HepG2 (cell line): ENCODE measurements around the gene NELFCD. TPM values are rescaled to one million over a fixed set of nuclear protein-coding genes. Genes with fewer than 3 reads are reported as not detected.

Source experiments
- FOXO1 ChIP-seq: sonication (generic); formaldehyde crosslinking; IDR thresholded peaks from 2 replicates; pipeline ENCODE4 v1.4.0; 2020; ENCODE audit warnings: missing genetic modification reagents
- GTF3A ChIP-seq: sonication (generic); formaldehyde crosslinking; conservative IDR thresholded peaks from 2 replicates; pipeline ENCODE4 v1.4.0; 2020; ENCODE audit warnings: mild to moderate bottlenecking, missing genetic modification reagents
- MEF2D ChIP-seq: sonication (generic); formaldehyde crosslinking; IDR thresholded peaks from 2 replicates; pipeline ENCODE4 v1.5.1; 2020; ENCODE audit warnings: mild to moderate bottlenecking, missing genetic modification reagents
- RBM39 ChIP-seq: fragments of 200-400 bp; formaldehyde crosslinking; IDR thresholded peaks from one replicate; pipeline ENCODE4 v1.6.1; 2018; ENCODE audit warnings: antibody characterized with exemption, mild to moderate bottlenecking, low read depth, low read length; ENCODE audit not compliant: poor library complexity, severe bottlenecking
- RFX1 ChIP-seq: fragments of 450-650 bp; IDR thresholded peaks from 2 replicates; pipeline ENCODE4 v1.6.1; 2017
- ZBTB7A ChIP-seq: sonication (generic); formaldehyde crosslinking; IDR thresholded peaks from 2 replicates; pipeline ENCODE4 v1.8.0; 2022; ENCODE audit warnings: mild to moderate bottlenecking, missing genetic modification reagents
- ZNF317 ChIP-seq: sonication (generic); formaldehyde crosslinking; IDR thresholded peaks from 2 replicates; pipeline ENCODE4 v1.5.0; 2020; ENCODE audit warnings: mild to moderate bottlenecking, missing genetic modification reagents
- ZNF34 ChIP-seq: sonication (generic); formaldehyde crosslinking; IDR thresholded peaks from 2 replicates; pipeline ENCODE4 v1.4.0; 2020; ENCODE audit warnings: mild to moderate bottlenecking, missing genetic modification reagents, borderline replicate concordance
- ZNF430 ChIP-seq: sonication (generic); formaldehyde crosslinking; IDR thresholded peaks from 2 replicates; pipeline ENCODE4 v1.9.0; 2021; ENCODE audit warnings: mild to moderate bottlenecking, missing genetic modification reagents
- ZNF546 ChIP-seq: sonication (generic); formaldehyde crosslinking; conservative IDR thresholded peaks from 2 replicates; pipeline ENCODE4 v1.8.1; 2023; ENCODE audit warnings: mild to moderate bottlenecking, missing genetic modification reagents
- ZSCAN12 ChIP-seq: sonication (generic); formaldehyde crosslinking; IDR thresholded peaks from 2 replicates; pipeline ENCODE4 v1.9.0; 2021; ENCODE audit warnings: mild to moderate bottlenecking, missing genetic modification reagents
- polyA plus RNA-seq, 8 experiments: library from polyadenylated mRNA; depleted of rRNA in 3 of 8; stranded (reverse) in 7 of 8; unstranded in 1 of 8; fragments of >200 nt; fragmentation: Illumina TruSeq in 4 of 8; extraction: Trizol in 4 of 8; gene quantifications; 2 replicates each; pipeline versions ENCODE4 v1.2.1 to v1.2.3, GENCODE V29; 2011 to 2016; ENCODE audit warnings: low read depth in 4 of 8, missing spikeins in 1 of 8, mixed read lengths in 1 of 8; ENCODE audit not compliant: insufficient read depth in 1 of 8
- total RNA-seq, 5 experiments: library from RNA; depleted of rRNA; stranded (reverse); fragments of >200 nt; fragmentation: Illumina TruSeq; extraction: Trizol; gene quantifications; 2 replicates each; pipeline ENCODE4 v1.2.3, GENCODE V29; 2016; ENCODE audit warnings: low read depth in 1 of 5
- TF ChIP-seq, protein P1 (sequence below): sonication (generic); formaldehyde crosslinking; IDR thresholded peaks from 2 replicates; pipeline ENCODE4 v1.8.0; 2022; ENCODE audit warnings: mild to moderate bottlenecking, missing genetic modification reagents; ENCODE audit not compliant: insufficient replicate concordance
- TF ChIP-seq, protein P2 (sequence below): sonication (generic); formaldehyde crosslinking; IDR thresholded peaks from 2 replicates; pipeline ENCODE4 v1.4.0; 2020; ENCODE audit warnings: missing genetic modification reagents
- TF ChIP-seq, protein P3 (sequence below): IDR thresholded peaks from 2 replicates; pipeline ENCODE4 v1.6.1; 2016; ENCODE audit warnings: low read depth
- TF ChIP-seq, protein P4 (sequence below): sonication (generic); formaldehyde crosslinking; conservative IDR thresholded peaks from 2 replicates; pipeline ENCODE4 v1.4.0; 2020; ENCODE audit warnings: mild to moderate bottlenecking, missing genetic modification reagents, moderate library complexity
- TF ChIP-seq, protein P5 (sequence below): sonication (generic); formaldehyde crosslinking; IDR thresholded peaks from 2 replicates; pipeline ENCODE4 v1.4.0; 2020; ENCODE audit warnings: mild to moderate bottlenecking, low read depth, missing genetic modification reagents

Gene NELFCD
- total and polyA plus RNA-seq, 2 of the 13 experiments (the other 11 are each of a cell fraction or from before 2014, with no cell fraction given): 159 to 203 TPM

DNA sequence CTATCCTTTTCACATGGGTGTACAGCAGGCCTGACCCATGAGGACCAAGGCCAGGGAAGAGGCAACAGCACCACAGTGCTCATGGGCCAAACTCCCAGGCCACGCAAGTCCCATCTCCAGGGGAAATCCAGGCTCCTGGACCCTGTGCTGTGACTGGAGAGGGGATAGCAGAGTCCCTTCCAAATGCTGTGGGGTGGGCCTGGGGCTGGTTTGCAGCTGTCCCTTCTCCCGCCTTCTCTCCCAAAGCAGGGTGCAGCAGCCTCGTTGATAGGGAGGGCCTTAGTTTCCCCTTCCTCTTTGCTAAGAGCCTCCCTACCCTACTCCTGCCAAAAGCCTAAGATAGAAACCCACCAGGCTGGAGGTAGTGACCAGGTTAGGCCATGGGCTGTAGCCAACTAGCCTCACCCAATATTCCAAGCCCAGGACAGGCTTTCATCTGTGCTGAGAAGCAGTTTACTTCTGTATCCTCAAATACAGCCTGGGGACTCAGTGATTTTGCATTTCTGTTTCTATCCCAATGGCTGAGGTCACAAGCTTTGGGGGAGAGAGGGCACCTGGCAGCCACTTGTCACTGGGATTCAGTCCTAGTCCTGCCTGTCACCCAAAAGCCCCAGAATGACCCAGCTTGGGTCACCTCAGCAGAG, 24.6 kb downstream of the NELFCD start (continued):
- TF ChIP-seq, protein P1, sequence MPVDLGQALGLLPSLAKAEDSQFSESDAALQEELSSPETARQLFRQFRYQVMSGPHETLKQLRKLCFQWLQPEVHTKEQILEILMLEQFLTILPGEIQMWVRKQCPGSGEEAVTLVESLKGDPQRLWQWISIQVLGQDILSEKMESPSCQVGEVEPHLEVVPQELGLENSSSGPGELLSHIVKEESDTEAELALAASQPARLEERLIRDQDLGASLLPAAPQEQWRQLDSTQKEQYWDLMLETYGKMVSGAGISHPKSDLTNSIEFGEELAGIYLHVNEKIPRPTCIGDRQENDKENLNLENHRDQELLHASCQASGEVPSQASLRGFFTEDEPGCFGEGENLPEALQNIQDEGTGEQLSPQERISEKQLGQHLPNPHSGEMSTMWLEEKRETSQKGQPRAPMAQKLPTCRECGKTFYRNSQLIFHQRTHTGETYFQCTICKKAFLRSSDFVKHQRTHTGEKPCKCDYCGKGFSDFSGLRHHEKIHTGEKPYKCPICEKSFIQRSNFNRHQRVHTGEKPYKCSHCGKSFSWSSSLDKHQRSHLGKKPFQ (CRISPR knock-in tag): no peak
- TF ChIP-seq ZNF546 (CRISPR knock-in tag) (0 out of 2 replicates have a peak, but pooled peaks have one; percentile 15), ZNF430 (CRISPR knock-in tag) (no peak), ZSCAN12 (CRISPR knock-in tag) (no peak), ZNF34 (CRISPR knock-in tag) (no peak), FOXO1 (no peak), MEF2D (CRISPR knock-in tag) (0 out of 2 replicates have a peak, but pooled peaks have one; percentile 3), RBM39 (no peak), ZNF317 (CRISPR knock-in tag) (no peak), ZBTB7A (CRISPR knock-in tag) (peak; percentile 51; the same call in 1 of the 2 replicates), GTF3A (CRISPR knock-in tag) (no peak), RFX1 (no peak)
- TF ChIP-seq, protein P2, sequence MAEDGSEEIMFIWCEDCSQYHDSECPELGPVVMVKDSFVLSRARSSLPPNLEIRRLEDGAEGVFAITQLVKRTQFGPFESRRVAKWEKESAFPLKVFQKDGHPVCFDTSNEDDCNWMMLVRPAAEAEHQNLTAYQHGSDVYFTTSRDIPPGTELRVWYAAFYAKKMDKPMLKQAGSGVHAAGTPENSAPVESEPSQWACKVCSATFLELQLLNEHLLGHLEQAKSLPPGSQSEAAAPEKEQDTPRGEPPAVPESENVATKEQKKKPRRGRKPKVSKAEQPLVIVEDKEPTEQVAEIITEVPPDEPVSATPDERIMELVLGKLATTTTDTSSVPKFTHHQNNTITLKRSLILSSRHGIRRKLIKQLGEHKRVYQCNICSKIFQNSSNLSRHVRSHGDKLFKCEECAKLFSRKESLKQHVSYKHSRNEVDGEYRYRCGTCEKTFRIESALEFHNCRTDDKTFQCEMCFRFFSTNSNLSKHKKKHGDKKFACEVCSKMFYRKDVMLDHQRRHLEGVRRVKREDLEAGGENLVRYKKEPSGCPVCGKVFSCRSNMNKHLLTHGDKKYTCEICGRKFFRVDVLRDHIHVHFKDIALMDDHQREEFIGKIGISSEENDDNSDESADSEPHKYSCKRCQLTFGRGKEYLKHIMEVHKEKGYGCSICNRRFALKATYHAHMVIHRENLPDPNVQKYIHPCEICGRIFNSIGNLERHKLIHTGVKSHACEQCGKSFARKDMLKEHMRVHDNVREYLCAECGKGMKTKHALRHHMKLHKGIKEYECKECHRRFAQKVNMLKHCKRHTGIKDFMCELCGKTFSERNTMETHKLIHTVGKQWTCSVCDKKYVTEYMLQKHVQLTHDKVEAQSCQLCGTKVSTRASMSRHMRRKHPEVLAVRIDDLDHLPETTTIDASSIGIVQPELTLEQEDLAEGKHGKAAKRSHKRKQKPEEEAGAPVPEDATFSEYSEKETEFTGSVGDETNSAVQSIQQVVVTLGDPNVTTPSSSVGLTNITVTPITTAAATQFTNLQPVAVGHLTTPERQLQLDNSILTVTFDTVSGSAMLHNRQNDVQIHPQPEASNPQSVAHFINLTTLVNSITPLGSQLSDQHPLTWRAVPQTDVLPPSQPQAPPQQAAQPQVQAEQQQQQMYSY (CRISPR knock-in tag): 0 out of 2 replicates have a peak, but pooled peaks have one; percentile 37
- TF ChIP-seq, protein P3, sequence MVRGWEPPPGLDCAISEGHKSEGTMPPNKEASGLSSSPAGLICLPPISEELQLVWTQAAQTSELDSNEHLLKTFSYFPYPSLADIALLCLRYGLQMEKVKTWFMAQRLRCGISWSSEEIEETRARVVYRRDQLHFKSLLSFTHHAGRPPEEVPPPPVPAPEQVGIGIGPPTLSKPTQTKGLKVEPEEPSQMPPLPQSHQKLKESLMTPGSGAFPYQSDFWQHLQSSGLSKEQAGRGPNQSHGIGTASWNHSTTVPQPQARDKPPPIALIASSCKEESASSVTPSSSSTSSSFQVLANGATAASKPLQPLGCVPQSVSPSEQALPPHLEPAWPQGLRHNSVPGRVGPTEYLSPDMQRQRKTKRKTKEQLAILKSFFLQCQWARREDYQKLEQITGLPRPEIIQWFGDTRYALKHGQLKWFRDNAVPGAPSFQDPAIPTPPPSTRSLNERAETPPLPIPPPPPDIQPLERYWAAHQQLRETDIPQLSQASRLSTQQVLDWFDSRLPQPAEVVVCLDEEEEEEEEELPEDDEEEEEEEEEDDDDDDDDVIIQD (CRISPR knock-in tag): no peak
- TF ChIP-seq, protein P4, sequence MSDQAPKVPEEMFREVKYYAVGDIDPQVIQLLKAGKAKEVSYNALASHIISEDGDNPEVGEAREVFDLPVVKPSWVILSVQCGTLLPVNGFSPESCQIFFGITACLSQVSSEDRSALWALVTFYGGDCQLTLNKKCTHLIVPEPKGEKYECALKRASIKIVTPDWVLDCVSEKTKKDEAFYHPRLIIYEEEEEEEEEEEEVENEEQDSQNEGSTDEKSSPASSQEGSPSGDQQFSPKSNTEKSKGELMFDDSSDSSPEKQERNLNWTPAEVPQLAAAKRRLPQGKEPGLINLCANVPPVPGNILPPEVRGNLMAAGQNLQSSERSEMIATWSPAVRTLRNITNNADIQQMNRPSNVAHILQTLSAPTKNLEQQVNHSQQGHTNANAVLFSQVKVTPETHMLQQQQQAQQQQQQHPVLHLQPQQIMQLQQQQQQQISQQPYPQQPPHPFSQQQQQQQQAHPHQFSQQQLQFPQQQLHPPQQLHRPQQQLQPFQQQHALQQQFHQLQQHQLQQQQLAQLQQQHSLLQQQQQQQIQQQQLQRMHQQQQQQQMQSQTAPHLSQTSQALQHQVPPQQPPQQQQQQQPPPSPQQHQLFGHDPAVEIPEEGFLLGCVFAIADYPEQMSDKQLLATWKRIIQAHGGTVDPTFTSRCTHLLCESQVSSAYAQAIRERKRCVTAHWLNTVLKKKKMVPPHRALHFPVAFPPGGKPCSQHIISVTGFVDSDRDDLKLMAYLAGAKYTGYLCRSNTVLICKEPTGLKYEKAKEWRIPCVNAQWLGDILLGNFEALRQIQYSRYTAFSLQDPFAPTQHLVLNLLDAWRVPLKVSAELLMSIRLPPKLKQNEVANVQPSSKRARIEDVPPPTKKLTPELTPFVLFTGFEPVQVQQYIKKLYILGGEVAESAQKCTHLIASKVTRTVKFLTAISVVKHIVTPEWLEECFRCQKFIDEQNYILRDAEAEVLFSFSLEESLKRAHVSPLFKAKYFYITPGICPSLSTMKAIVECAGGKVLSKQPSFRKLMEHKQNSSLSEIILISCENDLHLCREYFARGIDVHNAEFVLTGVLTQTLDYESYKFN: no peak
- TF ChIP-seq, protein P5, sequence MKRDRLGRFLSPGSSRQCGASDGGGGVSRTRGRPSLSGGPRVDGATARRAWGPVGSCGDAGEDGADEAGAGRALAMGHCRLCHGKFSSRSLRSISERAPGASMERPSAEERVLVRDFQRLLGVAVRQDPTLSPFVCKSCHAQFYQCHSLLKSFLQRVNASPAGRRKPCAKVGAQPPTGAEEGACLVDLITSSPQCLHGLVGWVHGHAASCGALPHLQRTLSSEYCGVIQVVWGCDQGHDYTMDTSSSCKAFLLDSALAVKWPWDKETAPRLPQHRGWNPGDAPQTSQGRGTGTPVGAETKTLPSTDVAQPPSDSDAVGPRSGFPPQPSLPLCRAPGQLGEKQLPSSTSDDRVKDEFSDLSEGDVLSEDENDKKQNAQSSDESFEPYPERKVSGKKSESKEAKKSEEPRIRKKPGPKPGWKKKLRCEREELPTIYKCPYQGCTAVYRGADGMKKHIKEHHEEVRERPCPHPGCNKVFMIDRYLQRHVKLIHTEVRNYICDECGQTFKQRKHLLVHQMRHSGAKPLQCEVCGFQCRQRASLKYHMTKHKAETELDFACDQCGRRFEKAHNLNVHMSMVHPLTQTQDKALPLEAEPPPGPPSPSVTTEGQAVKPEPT (CRISPR knock-in tag): no peak
